HG03558 (cell line): ENCODE data around the gene GIGYF2.
"Not testable (repeated sequence)": the region's sequence is repeated elsewhere in the genome, so short reads cannot be mapped to it uniquely, and the experiment has no call there.

Source experiments
- ATAC-seq: cut with Tn5 transposase; IDR thresholded peaks from one replicate; pipeline ENCODE4 v1.9.1; 2021; ENCODE audit warnings: moderate number of reproducible peaks; ENCODE audit not compliant: unreplicated experiment; ENCODE audit errors: extremely low read depth

The GIGYF2 gene

GRCh38 chr2:232800166-232800565 lies 103.0 kb downstream of the GIGYF2 start:
- no peak for ATAC-seq

GRCh38 chr2:232802091-232802490 lies 105.0 kb downstream of the GIGYF2 start:
- ATAC-seq, result no peak

- ATAC-seq, result no peak
Measured at GRCh38 chr2:232809349-232810124, 112.4 kb downstream of the GIGYF2 start.

- ATAC-seq, result no peak
Measured at GRCh38 chr2:232810444-232810843, 113.3 kb downstream of the GIGYF2 start.

- no peak for ATAC-seq
Measured at GRCh38 chr2:232815569-232815968, 118.4 kb downstream of the GIGYF2 start.

GRCh38 chr2:232816657-232817056 lies 119.5 kb downstream of the GIGYF2 start:
- no peak for ATAC-seq

- ATAC-seq, result no peak
Measured at GRCh38 chr2:232817756-232818155, 120.6 kb downstream of the GIGYF2 start.

GRCh38 chr2:232829988-232830387 lies 132.9 kb downstream of the GIGYF2 start:
- ATAC-seq, result no peak

GRCh38 chr2:232831496-232831895 lies 134.4 kb downstream of the GIGYF2 start:
- no peak for ATAC-seq

GRCh38 chr2:232833830-232834229 lies 136.7 kb downstream of the GIGYF2 start:
- no peak for ATAC-seq

DNA sequence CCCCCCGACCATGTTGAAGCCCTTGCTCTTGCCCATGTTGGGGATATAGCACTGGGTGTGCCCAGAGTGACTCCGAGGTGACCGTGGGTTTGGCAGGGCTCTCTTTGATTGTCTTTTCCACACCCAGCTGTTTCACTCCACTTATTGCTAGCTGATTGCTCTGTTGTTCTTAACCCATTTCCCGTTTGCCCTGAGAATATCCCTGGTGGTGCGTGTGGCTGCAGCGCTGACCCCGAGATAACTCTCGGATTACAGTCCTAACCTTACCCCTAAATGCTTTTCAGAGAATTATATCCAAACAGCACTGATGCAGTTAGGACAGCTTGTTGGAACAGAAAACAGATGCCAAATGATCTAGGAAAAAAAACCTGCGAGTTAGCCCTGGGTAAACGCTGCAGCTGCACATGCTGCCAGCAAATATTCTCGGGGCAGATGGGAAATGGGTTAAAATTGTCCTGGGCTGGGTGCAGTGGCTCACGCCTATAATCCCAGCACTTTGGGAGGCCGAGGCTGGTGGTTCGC lies 138.6 kb downstream of the GIGYF2 start:
- no peak for ATAC-seq

GRCh38 chr2:232836934-232837333 lies 139.8 kb downstream of the GIGYF2 start:
- no peak for ATAC-seq

DNA sequence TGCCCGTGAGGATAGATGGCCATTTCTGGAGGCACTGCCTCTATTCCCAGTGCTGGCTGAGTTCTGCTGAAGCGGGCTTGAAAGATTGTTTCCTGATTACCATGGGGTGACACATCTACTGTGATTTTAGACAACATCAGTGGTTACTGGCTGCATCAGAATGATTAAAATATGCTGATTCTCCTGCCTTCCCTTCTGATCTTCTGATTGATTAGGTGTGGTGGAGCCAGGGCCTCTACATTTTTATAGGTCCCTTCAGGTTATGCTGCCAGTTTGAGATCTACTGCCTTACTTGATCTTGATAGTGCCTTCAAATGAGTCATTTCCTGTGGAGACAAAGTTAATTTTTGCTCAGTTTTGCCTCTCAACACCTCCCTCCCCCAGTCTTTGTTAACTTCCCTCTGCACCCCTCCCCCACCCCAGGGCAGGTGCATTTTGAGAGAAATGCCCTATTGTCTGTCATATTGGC lies 141.3 kb downstream of the GIGYF2 start:
- peak; percentile 81 for ATAC-seq

DNA sequence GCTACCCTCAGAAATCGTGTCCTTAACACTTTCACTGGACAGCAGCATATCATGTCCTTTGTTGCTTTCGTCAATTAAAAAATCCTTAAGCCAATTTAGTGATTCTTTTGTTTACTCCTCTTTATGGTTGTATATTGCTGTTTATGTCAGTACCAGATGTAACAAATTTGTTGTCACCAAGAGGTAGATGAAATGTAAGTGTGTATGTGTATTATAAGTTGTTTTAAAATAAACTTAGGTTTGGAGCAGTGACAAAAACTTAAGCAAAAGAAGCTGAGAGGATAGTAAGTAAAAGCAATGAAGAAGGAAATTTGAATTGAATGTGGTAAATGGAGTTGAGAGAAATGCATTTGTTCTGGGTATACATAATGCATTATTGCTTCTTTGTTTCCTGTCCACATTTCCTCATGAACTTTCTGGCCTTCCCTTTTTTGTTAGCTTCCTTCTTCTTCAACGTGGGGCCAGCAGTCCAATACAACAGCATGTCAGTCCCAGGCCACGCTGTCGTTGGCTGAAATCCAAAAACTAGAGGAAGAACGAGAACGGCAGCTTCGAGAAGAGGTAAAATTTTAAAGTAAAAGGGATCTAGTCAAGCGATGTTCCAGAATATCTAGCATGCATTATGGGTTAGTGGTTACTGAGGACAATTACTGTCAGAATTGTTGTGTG lies 142.4 kb downstream of the GIGYF2 start:
- ATAC-seq, result no peak

GRCh38 chr2:232842689-232843088 lies 145.6 kb downstream of the GIGYF2 start:
- ATAC-seq, result no peak

DNA sequence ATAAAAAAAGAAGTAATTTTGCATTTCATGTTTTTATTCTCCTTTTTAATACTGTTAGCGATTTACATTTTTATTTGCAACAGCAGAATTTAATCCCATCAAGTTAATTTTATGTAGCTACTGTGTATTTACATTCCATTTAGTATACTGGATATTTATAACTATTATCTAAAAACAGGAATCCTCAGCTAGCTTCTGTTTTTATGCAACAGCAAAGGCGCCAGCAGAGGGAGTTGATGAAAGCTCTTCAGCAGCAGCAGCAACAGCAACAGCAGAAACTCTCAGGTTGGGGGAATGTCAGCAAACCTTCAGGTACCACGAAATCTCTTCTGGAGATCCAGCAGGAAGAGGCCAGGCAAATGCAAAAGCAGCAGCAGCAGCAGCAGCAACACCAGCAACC lies 146.7 kb downstream of the GIGYF2 start:
- no peak for ATAC-seq

DNA sequence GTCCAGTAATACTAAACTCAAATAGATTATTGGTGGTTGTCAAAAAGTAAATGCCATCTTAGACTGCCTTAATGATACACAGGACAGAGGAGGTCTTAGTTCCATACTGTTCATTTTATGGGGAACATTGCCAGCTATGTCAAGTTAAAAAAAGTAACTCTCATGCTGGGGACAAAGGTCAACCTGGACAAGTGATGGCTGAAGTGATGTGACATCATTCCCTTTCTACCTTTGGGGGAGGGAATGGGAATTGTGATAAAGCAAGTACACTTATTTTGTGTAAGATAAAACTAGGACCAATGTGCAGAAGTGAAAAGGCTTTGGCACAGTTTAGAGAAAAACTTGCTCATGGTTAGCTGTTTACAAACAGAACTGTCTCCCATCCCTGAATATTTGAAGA lies 148.9 kb downstream of the GIGYF2 start:
- ATAC-seq, result no peak

GRCh38 chr2:232850039-232850438 lies 152.9 kb downstream of the GIGYF2 start:
- ATAC-seq, result no peak

GRCh38 chr2:232852081-232852480 lies 154.9 kb downstream of the GIGYF2 start:
- not testable (repeated sequence) for ATAC-seq

DNA sequence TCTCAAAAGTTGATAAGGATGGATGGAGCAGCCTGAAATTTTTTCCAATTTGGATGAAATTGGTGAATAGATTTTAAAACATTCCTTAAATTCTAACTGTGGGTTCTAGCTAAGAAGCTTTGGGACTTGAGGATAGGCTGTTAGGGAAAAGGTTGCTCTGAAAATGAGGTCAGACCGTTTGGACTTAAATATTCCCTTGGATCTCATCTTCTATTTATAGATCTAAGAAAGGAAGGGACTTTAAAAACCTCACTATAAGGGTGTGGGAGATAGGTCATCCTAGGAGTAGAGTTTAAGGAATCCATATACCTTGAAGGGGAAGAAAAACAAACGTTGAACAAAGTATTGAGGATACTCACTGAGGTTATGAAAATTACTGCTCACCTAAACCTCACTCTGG lies 155.5 kb downstream of the GIGYF2 start:
- no peak for ATAC-seq

DNA sequence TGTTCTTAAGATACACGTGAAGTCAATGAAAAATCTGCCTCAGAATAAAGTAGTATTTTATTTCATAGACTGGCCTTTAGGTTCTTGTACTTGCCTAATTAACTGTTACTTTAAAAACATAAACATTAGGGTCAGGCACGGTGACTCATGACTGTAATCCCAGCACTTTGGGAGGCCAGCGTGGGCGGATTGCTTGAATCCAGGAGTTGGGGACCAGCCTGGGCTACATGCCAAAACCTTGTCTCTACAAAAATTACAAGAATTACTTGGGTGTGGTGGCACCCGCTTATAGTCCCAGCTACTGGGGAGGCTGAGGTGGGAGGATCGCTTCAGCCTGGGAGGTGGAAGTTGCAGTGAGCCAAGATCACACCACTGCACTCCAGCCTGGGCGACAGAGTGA lies 157.0 kb downstream of the GIGYF2 start:
- no peak for ATAC-seq
